Suprapubic skin (tissue), 4 donors: ENCODE measurements around the gene WFIKKN1.

ENCODE experiments used
- CTCF ChIP-seq, 2 donors: fragments of 200-600 bp in 1 of 2; fragments of 450-650 bp in 1 of 2; sonication (generic) in 1 of 2; IDR thresholded peaks; one replicate each; pipeline ENCODE4 v1.5.1; 2016 to 2019; ENCODE audit warnings: antibody characterized with exemption in 2 of 2, mild to moderate bottlenecking in 1 of 2, moderate library complexity in 1 of 2
- EP300 ChIP-seq: sonication (generic); formaldehyde crosslinking; IDR thresholded peaks from one replicate; pipeline ENCODE4 v1.6.1; 2017; ENCODE audit warnings: antibody characterized with exemption
- POLR2A ChIP-seq, 2 donors: fragments of 450-650 bp; IDR thresholded peaks; one replicate each; pipeline ENCODE4 v1.6.1; 2017; ENCODE audit warnings: antibody characterized with exemption in 2 of 2, mild to moderate bottlenecking in 2 of 2, moderate library complexity in 2 of 2
- POLR2AphosphoS5 ChIP-seq, 3 donors: sonication (generic); formaldehyde crosslinking; IDR thresholded peaks; one replicate each; pipeline ENCODE4 v1.6.1; 2017; ENCODE audit warnings: antibody characterized with exemption in 3 of 3

- TF ChIP-seq EP300, result no peak
- TF ChIP-seq CTCF (IDR thresholded peaks at IDR 0.05), result no peak
- no peak for TF ChIP-seq POLR2AphosphoS5 (IDR thresholded peaks at IDR 0.05)
- no peak for TF ChIP-seq POLR2A (IDR thresholded peaks at IDR 0.05)
Measured at GRCh38 chr16:647173-647902, 16.6 kb downstream of the WFIKKN1 start.
